SU-DHL-6 (cell line): ENCODE data around the gene SYF2.
"Not testable (repeated sequence)": the region's sequence is repeated elsewhere in the genome, so short reads cannot be mapped to it uniquely, and the experiment has no call there.

ENCODE experiments used
- H2AFZ ChIP-seq: fragments of 200-600 bp; sonication (generic); 2 replicates; pipeline ENCODE4 v1.6.1; 2014; ENCODE audit warnings: low read depth, mild to moderate bottlenecking, moderate library complexity, mixed read lengths, antibody characterized with exemption, low read length; ENCODE audit not compliant: severe bottlenecking
- H3F3A ChIP-seq: fragments of 200-600 bp; shearing (Covaris generic); 2 replicates; pipeline ENCODE4 v1.6.0; 2016; ENCODE audit warnings: antibody characterized with exemption, mild to moderate bottlenecking; ENCODE audit not compliant: insufficient read depth
- H3K27ac ChIP-seq: fragments of 200-600 bp; sonication (generic); 2 replicates; pipeline ENCODE4 v1.5.1; 2016; ENCODE audit warnings: low read depth, mild to moderate bottlenecking, low read length, moderate library complexity, mixed read lengths
- H3K27me3 ChIP-seq: fragments of 200-600 bp; sonication (generic), shearing (Covaris generic); 2 replicates; pipeline ENCODE4 v1.6.0; 2014; ENCODE audit warnings: mild to moderate bottlenecking, low read length
- H3K36me3 ChIP-seq: fragments of 200-600 bp; sonication (generic); 2 replicates; pipeline ENCODE4 v1.6.1; 2014; ENCODE audit warnings: mild to moderate bottlenecking, low read length, mixed read lengths
- H3K4me2 ChIP-seq: fragments of 300-600, 200-600 bp; shearing (Covaris generic), sonication (generic); 2 replicates; pipeline ENCODE4 v1.6.0; 2014; ENCODE audit warnings: low read length, low read depth, mild to moderate bottlenecking; ENCODE audit not compliant: poor library complexity, severe bottlenecking
- H3K4me3 ChIP-seq: fragments of 200-600 bp; sonication (generic); 2 replicates; pipeline ENCODE4 v1.5.1; 2014; ENCODE audit warnings: antibody characterized with exemption, low read length, mild to moderate bottlenecking, mixed read lengths; ENCODE audit not compliant: insufficient read depth, poor library complexity, severe bottlenecking
- H3K79me2 ChIP-seq: fragments of 200-600 bp; sonication (generic); 2 replicates; pipeline ENCODE4 v1.6.1; 2014; ENCODE audit warnings: mild to moderate bottlenecking, low read length, moderate library complexity; ENCODE audit not compliant: insufficient read depth
- H3K9ac ChIP-seq: fragments of 200-600 bp; sonication (generic); 2 replicates; pipeline ENCODE4 v1.7.0; 2014; ENCODE audit warnings: mild to moderate bottlenecking, low read length
- H3K9me2 ChIP-seq: fragments of 200-600 bp; sonication (generic); replicated peaks from 2 replicates; pipeline ENCODE4 v1.6.1; 2014; ENCODE audit warnings: low read length; ENCODE audit not compliant: insufficient read depth
- H3K9me3 ChIP-seq: fragments of 200-600 bp; sonication (generic); 2 replicates; pipeline ENCODE4 v1.6.1; 2014; ENCODE audit warnings: low read length, mixed read lengths; ENCODE audit not compliant: insufficient read depth
- H4K20me1 ChIP-seq: fragments of 200-600 bp; sonication (generic); 2 replicates; pipeline ENCODE4 v1.6.1; 2014; ENCODE audit warnings: low read depth, mild to moderate bottlenecking, antibody characterized with exemption, low read length, moderate library complexity, mixed read lengths
- CTCF ChIP-seq: fragments of 200-600 bp; sonication (generic); IDR thresholded peaks from one replicate; pipeline ENCODE4 v1.5.1; 2017; ENCODE audit warnings: antibody characterized with exemption, mild to moderate bottlenecking, low read length, moderate library complexity; ENCODE audit not compliant: insufficient read depth, poor library complexity, severe bottlenecking
- EZH2phosphoT487 ChIP-seq: fragments of 200-600 bp; sonication (generic), shearing (Covaris generic); conservative IDR thresholded peaks from 2 replicates; pipeline ENCODE4 v1.6.1; 2018; ENCODE audit warnings: mild to moderate bottlenecking, antibody characterized with exemption, low read length, moderate library complexity, mixed read lengths

Gene SYF2

GRCh38 chr1:25239681-25240541 lies 7.6 kb upstream of the SYF2 start:
- peak overlapping the region; percentile 42 for H2AFZ ChIP-seq
- no peaks in the 10 kb centered on the region for H3K27me3 ChIP-seq
- H3K4me3 ChIP-seq: peak overlapping the region; percentile 50
- H4K20me1 ChIP-seq: 0 out of 2 replicates have a peak, but pooled peaks cover 3% of the 10 kb centered on the region
- H3F3A ChIP-seq: peaks cover 69% of the 10 kb centered on the region
- H3K9ac ChIP-seq: peak overlapping the region; percentile 57
- no peaks in the 10 kb centered on the region for H3K9me3 ChIP-seq
- H3K9me2 ChIP-seq: no peaks in the 10 kb centered on the region
- peaks cover 24% of the 10 kb centered on the region for H3K36me3 ChIP-seq
- TF ChIP-seq EZH2phosphoT487 (no peak), CTCF (peak; percentile 60)
- peak overlapping the region; percentile 83 for H3K27ac ChIP-seq
- peaks cover 6% of the 10 kb centered on the region for H3K79me2 ChIP-seq
- H3K4me2 ChIP-seq: peak overlapping the region; percentile 74

- H3K4me2 ChIP-seq: no peak overlapping the region
- peaks cover 5% of the 10 kb centered on the region; the same call in 1 of the 2 replicates for H3K36me3 ChIP-seq
- no peak overlapping the region for H2AFZ ChIP-seq
- no peaks in the 10 kb centered on the region for H3K9me2 ChIP-seq
- no peak overlapping the region for H3K9ac ChIP-seq
- no peaks in the 10 kb centered on the region for H3K9me3 ChIP-seq
- peaks cover 12% of the 10 kb centered on the region for H3K79me2 ChIP-seq
- TF ChIP-seq EZH2phosphoT487: no peak
- no peak for TF ChIP-seq CTCF
- H3F3A ChIP-seq: peaks cover 56% of the 10 kb centered on the region
- no peaks in the 10 kb centered on the region for H3K27me3 ChIP-seq
- no peaks in the 10 kb centered on the region for H4K20me1 ChIP-seq
- 0 out of 2 replicates have a peak overlapping the region, but pooled peaks have one; percentile 61 for H3K27ac ChIP-seq
- H3K4me3 ChIP-seq: no peak overlapping the region
These were observed 5.7 kb upstream of the SYF2 start for GRCh38 chr1:25238046-25238445.

- Histone ChIP-seq H3K79me2 (peaks cover 28% of the 10 kb centered on the region), H3K4me2 (peak overlapping the region; percentile 45), H3F3A (peaks cover 47% of the 10 kb centered on the region), H3K27ac (peak overlapping the region; percentile 61; the same call in 1 of the 2 replicates)
- H3K9me2 ChIP-seq, H3K36me3 ChIP-seq, H3K9ac ChIP-seq, H3K4me3 ChIP-seq, H3K27me3 ChIP-seq, H3K9me3 ChIP-seq, H4K20me1 ChIP-seq, H2AFZ ChIP-seq: not testable (repeated sequence)
These were observed 4.0 kb upstream of the SYF2 start for GRCh38 chr1:25236261-25236660.

GRCh38 chr1:25235411-25235810 lies 3.1 kb upstream of the SYF2 start:
- H2AFZ ChIP-seq, H3K9me2 ChIP-seq, H3K36me3 ChIP-seq, H3K27me3 ChIP-seq, H4K20me1 ChIP-seq, H3K4me3 ChIP-seq, H3K9ac ChIP-seq, H3K4me2 ChIP-seq, H3K9me3 ChIP-seq, H3K27ac ChIP-seq: not testable (repeated sequence)
- peaks cover 30% of the 10 kb centered on the region for H3K79me2 ChIP-seq
- H3F3A ChIP-seq: peaks cover 41% of the 10 kb centered on the region
